Small intestine (tissue), 7 donors: ENCODE results near the gene PLCG2. TPM values are rescaled to one million over a fixed set of nuclear protein-coding genes. Genes with fewer than 3 reads are reported as not detected.
"Not testable (repeated sequence)": the region's sequence is repeated elsewhere in the genome, so short reads cannot be mapped to it uniquely, and the experiment has no call there.

Source experiments
- DNase-seq, 2 donors: peaks; one replicate each; pipeline versions ENCODE4 v3.0.0 to v3.0.0-alpha.2; 2013
- FAIRE-seq: peaks from 2 replicates; lab custom pipeline; 2012; peaks lifted over from hg19 to GRCh38; lab: Jason Lieb, UNC
- H3K27ac ChIP-seq, 3 donors: one replicate each; pipeline ENCODE4 v1.5.1; 2013; ENCODE audit warnings: low read length in 2 of 3, mild to moderate bottlenecking in 2 of 3, control low read depth in 1 of 3, inconsistent platforms in 1 of 3, low read depth in 1 of 3, moderate library complexity in 1 of 3
- H3K27me3 ChIP-seq, 3 donors: one replicate each; pipeline ENCODE4 v1.6.1; 2013; ENCODE audit warnings: low read length in 3 of 3, inconsistent platforms in 1 of 3; ENCODE audit not compliant: control insufficient read depth in 3 of 3, insufficient read depth in 3 of 3
- H3K36me3 ChIP-seq, 3 donors: one replicate each; pipeline ENCODE4 v1.6.1; 2013; ENCODE audit warnings: low read length in 3 of 3, inconsistent platforms in 1 of 3, low read depth in 1 of 3, mild to moderate bottlenecking in 1 of 3, moderate library complexity in 1 of 3; ENCODE audit not compliant: control insufficient read depth in 3 of 3, insufficient read depth in 2 of 3
- H3K4me1 ChIP-seq, 3 donors: one replicate each; pipeline ENCODE4 v1.6.1; 2013; ENCODE audit warnings: low read length in 2 of 3, inconsistent platforms in 1 of 3, low read depth in 1 of 3, mild to moderate bottlenecking in 1 of 3, moderate library complexity in 1 of 3; ENCODE audit not compliant: control insufficient read depth in 3 of 3, insufficient read depth in 2 of 3
- H3K4me3 ChIP-seq, 3 donors: one replicate each; pipeline ENCODE4 v1.5.1; 2013; ENCODE audit warnings: low read length in 3 of 3, control low read depth in 1 of 3, inconsistent platforms in 1 of 3, low read depth in 1 of 3, mild to moderate bottlenecking in 1 of 3, moderate library complexity in 1 of 3
- H3K9me3 ChIP-seq, 2 donors: one replicate each; pipeline ENCODE4 v1.6.1; 2013; ENCODE audit warnings: low read depth in 1 of 2, low read length in 1 of 2; ENCODE audit not compliant: control insufficient read depth in 2 of 2, insufficient read depth in 1 of 2
- WGBS, 3 donors: extraction: QIAGEN DNeasy Blood & Tissue Kit; methylation state at CpG; one replicate each; pipeline ENCODE4 v1.1.7; 2013; 5-methylcytosine and 5-hydroxymethylcytosine counted together
- polyA plus RNA-seq, 4 donors: library from polyadenylated mRNA; stranded (reverse) in 3 of 4; unstranded in 1 of 4; fragments of 200-250 nt in 3 of 4; fragments of 120-200 nt in 1 of 4; gene quantifications; one replicate each; pipeline versions ENCODE4 v1.2.1 to v1.2.3, GENCODE V29; 2013
- donor health status: healthy with polysubstance abuse.
- donor health status: control.
- donor health status: control.
- donor health status: Bipolar disorder and iron deficiency.
- donor health status: healthy.

PLCG2 gene
- polyA plus RNA-seq, 4 donors, result 8.4 to 27.5 (median 12.4) TPM

GRCh38 chr16:81929841-81930240, 150.8 kb downstream of the PLCG2 start:
- Histone ChIP-seq H3K27me3 (no peaks in the 10 kb centered on the region), H3K27ac (no peak overlapping the region), H3K36me3 (peaks cover 4 to 34% (median 7%) of the 10 kb centered on the region in 3 donors), H3K4me3 (no peak overlapping the region), H3K4me1 (no peaks in the 10 kb centered on the region), H3K9me3 (no peaks in the 10 kb centered on the region)
- no peak for DNase-seq
- no peak for FAIRE-seq

GRCh38 chr16:81931927-81932326, 152.8 kb downstream of the PLCG2 start:
- H3K9me3 ChIP-seq, result no peaks in the 10 kb centered on the region
- no peaks in the 10 kb centered on the region for H3K27me3 ChIP-seq
- 91 to 94% (median 92%) methylated on average over 5 of the region's 5 CpGs for WGBS, 3 donors
- no peaks in the 10 kb centered on the region for H3K4me1 ChIP-seq
- peaks cover 4 to 33% (median 10%) of the 10 kb centered on the region in 3 donors for H3K36me3 ChIP-seq
- DNase-seq, result no peak
- no peak overlapping the region for H3K27ac ChIP-seq
- H3K4me3 ChIP-seq, result no peak overlapping the region
- no peak for FAIRE-seq

DNA sequence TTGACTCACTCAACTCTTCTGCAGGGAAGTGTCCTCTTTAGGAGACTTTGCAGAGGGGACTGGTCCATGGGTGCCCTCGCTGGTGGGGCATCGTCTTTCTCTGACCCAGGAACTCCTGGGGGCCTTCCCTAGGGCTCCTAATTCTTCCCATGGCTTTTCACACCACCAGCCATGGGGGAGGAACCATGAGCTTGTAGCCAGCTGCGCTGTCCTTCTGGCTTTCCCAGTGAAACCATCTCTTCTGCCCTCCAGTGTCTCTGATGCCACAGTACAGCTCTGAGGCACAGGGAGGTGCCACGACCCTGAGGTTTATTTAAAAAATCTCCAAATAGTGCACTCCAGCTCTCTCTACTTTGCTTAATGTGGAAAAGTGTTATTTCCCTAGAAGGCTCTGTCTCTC, 153.6 kb downstream of the PLCG2 start:
- no peaks in the 10 kb centered on the region for H3K4me1 ChIP-seq
- 92 to 97% (median 93%) methylated on average over 4 of the region's 4 CpGs for WGBS, 3 donors
- FAIRE-seq (no peak), DNase-seq (no peak)
- no peak overlapping the region for H3K4me3 ChIP-seq
- no peak overlapping the region for H3K27ac ChIP-seq
- H3K9me3 ChIP-seq, result no peaks in the 10 kb centered on the region
- no peaks in the 10 kb centered on the region for H3K27me3 ChIP-seq
- peaks cover 4 to 34% (median 12%) of the 10 kb centered on the region in 3 donors for H3K36me3 ChIP-seq

- H3K36me3 ChIP-seq, result peaks cover 4 to 33% (median 13%) of the 10 kb centered on the region in 3 donors
- FAIRE-seq, result no peak
Observed at GRCh38 chr16:81933361-81933760, 154.3 kb downstream of the PLCG2 start.

GRCh38 chr16:81934711-81935110, 155.6 kb downstream of the PLCG2 start:
- H3K36me3 ChIP-seq, result peaks cover 4 to 30% (median 11%) of the 10 kb centered on the region in 3 donors
- DNase-seq, H3K4me3 ChIP-seq, H3K4me1 ChIP-seq, FAIRE-seq, H3K9me3 ChIP-seq, H3K27me3 ChIP-seq, H3K27ac ChIP-seq: not testable (repeated sequence)
- WGBS, 3 donors, result 84 to 87% (median 87%) methylated on average over 6 of the region's 6 CpGs

More at GRCh38 chr16:81933361-81933760, 154.3 kb downstream of the PLCG2 start:
- H3K4me1 ChIP-seq, result no peaks in the 10 kb centered on the region
- no peaks in the 10 kb centered on the region for H3K9me3 ChIP-seq
- H3K4me3 ChIP-seq, result no peak overlapping the region
- WGBS, 3 donors, result 91 to 98% (median 96%) methylated on average over 3 of the region's 3 CpGs
- no peaks in the 10 kb centered on the region for H3K27me3 ChIP-seq
- no peak overlapping the region for H3K27ac ChIP-seq
- DNase-seq, result no peak

GRCh38 chr16:81936209-81937000, 157.3 kb downstream of the PLCG2 start:
- Histone ChIP-seq H3K4me3 (no peak overlapping the region), H3K27me3 (no peaks in the 10 kb centered on the region), H3K36me3 (peaks cover 4 to 27% (median 11%) of the 10 kb centered on the region in 3 donors), H3K27ac (no peak overlapping the region), H3K4me1 (no peaks in the 10 kb centered on the region), H3K9me3 (no peaks in the 10 kb centered on the region)
- FAIRE-seq, result no peak
- WGBS, 3 donors, result 82 to 88% (median 82%) methylated on average over 22 to 23 of the region's 23 CpGs
- no peak for DNase-seq

DNA sequence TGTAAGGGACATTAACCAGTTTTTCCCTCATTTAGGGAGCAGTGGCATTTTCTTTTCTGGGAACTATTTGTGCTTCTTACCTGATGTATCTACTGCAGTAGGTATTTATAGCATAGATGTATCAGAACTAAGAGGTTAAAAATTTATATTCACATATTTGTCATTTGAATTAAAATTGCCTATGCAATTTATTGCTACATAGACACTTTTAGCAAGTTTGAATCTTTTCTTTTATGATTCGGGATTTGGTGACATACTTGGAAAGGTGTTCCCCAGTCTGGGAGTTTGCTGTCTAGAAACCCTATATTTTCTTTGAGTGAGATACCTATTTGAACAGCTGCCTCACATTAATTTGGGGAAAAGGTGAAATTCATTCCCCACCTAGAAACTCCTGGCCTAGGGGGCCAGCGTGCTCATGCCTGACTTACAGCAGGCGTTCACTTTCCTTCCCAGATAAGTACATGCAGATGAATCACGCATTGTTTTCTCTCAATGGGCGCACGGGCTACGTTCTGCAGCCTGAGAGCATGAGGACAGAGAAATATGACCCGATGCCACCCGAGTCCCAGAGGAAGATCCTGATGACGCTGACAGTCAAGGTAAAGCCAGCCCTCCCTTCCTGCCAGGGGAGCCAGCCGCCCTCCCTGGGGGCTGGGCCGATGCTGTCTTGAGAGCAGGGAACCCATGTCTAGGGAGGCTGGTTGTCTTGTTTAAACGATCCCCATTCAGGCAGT, 158.4 kb downstream of the PLCG2 start:
- WGBS, 3 donors, result 76 to 89% (median 82%) methylated on average over 13 of the region's 13 CpGs
- Histone ChIP-seq H3K27me3 (no peaks in the 10 kb centered on the region), H3K36me3 (peaks cover 0 to 22% (median 11%) of the 10 kb centered on the region in 3 donors), H3K4me3 (no peak overlapping the region), H3K9me3 (no peaks in the 10 kb centered on the region), H3K4me1 (no peaks in the 10 kb centered on the region), H3K27ac (no peak overlapping the region)
- DNase-seq (no peak), FAIRE-seq (no peak)

DNA sequence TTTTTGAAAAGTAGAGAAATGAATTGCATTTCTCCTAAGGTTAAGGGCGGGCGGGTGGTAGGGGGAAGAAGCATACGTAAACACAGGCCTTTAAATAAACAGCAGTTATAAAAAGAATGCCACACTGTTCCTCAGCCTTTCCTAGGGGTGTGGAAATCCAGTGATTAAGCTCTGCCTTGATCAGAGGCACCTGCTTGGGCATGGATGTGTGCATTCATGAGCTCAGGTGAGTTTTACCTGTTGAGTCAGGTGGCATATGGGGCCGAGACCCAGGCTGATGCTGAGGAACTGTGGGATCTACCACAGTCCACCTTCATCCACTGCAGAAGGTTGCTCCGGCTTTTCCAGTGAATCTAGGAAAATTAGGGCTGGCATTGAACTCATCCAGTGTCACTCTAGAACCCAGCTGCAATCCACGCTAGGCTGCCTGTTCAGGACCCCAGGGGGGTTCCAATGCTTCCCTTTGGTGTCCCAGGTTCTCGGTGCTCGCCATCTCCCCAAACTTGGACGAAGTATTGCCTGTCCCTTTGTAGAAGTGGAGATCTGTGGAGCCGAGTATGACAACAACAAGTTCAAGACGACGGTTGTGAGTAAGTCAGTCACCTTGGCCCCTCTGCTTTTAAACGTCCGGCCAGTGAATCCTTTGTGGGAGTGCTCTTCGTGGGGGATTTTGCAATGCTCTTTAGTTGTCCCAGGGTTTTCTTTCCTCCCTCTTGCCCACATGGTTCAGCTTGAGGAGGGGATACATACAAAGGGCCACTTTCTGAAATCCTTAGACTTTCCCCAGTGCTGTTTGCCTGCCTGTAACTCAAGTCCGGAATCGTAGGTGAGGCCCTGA, 159.5 kb downstream of the PLCG2 start:
- no peak overlapping the region for H3K27ac ChIP-seq
- H3K4me1 ChIP-seq, result no peaks in the 10 kb centered on the region
- no peak for DNase-seq
- 87 to 90% (median 87%) methylated on average over 17 of the region's 17 CpGs for WGBS, 3 donors
- peaks cover 0 to 18% (median 11%) of the 10 kb centered on the region in 3 donors for H3K36me3 ChIP-seq
- no peaks in the 10 kb centered on the region for H3K9me3 ChIP-seq
- H3K27me3 ChIP-seq, result no peaks in the 10 kb centered on the region
- FAIRE-seq, result no peak
- H3K4me3 ChIP-seq, result no peak overlapping the region
